HEK293T (cell line): ENCODE measurements around the gene ZNF442.

ENCODE experiments used
- CTCF ChIA-PET: fragments of 350-600 bp; formaldehyde crosslinking; extraction: SDS; loops from one replicate; lab custom pipeline; 2021; ENCODE audit warnings: antibody characterized with exemption, inconsistent platforms; lab: Yijun Ruan, JAX
- POLR2A ChIA-PET: fragments of 350-600 bp; formaldehyde crosslinking; extraction: SDS; loops from one replicate; lab custom pipeline; 2020; ENCODE audit warnings: antibody characterized with exemption, inconsistent platforms; lab: Yijun Ruan, JAX
- DNase-seq: peaks from one replicate; pipeline ENCODE4 v3.0.0; 2012; ENCODE audit warnings: mixed read lengths; ENCODE audit errors: extremely low spot score
- ARNT ChIP-seq: fragments of 450-650 bp; IDR thresholded peaks from 2 replicates; pipeline ENCODE4 v1.6.1; 2017; ENCODE audit warnings: mild to moderate bottlenecking
- BHLHE40 ChIP-seq: fragments of 450-650 bp; IDR thresholded peaks from 2 replicates; pipeline ENCODE4 v1.6.1; 2016; ENCODE audit warnings: mild to moderate bottlenecking, moderate library complexity, borderline replicate concordance
- CTBP1 ChIP-seq: fragments of 450-650 bp; IDR thresholded peaks from 2 replicates; pipeline ENCODE4 v1.6.1; 2016; ENCODE audit warnings: borderline replicate concordance
- ELF4 ChIP-seq: fragments of 450-650 bp; IDR thresholded peaks from 2 replicates; pipeline ENCODE4 v1.6.1; 2017; ENCODE audit warnings: antibody characterized with exemption
- FOXA1 ChIP-seq: fragments of 450-650 bp; IDR thresholded peaks from 2 replicates; pipeline ENCODE4 v1.6.1; 2016; ENCODE audit warnings: mild to moderate bottlenecking
- FOXK2 ChIP-seq: fragments of 450-650 bp; IDR thresholded peaks from 2 replicates; pipeline ENCODE4 v1.6.1; 2016; ENCODE audit warnings: mild to moderate bottlenecking
- FOXM1 ChIP-seq: fragments of 450-650 bp; IDR thresholded peaks from 2 replicates; pipeline ENCODE4 v1.6.1; 2017; ENCODE audit warnings: mild to moderate bottlenecking, borderline replicate concordance
- HDGF ChIP-seq: fragments of 450-650 bp; IDR thresholded peaks from 2 replicates; pipeline ENCODE4 v1.6.1; 2017; ENCODE audit warnings: antibody characterized with exemption, borderline replicate concordance
- L3MBTL2 ChIP-seq: fragments of 450-650 bp; conservative IDR thresholded peaks from 2 replicates; pipeline ENCODE4 v1.6.1; 2016; ENCODE audit warnings: mild to moderate bottlenecking
- LEF1 ChIP-seq: fragments of 450-650 bp; IDR thresholded peaks from 2 replicates; pipeline ENCODE4 v1.6.1; 2017; ENCODE audit warnings: mild to moderate bottlenecking, borderline replicate concordance
- NFRKB ChIP-seq: fragments of 450-650 bp; IDR thresholded peaks from 2 replicates; pipeline ENCODE4 v1.6.1; 2016; ENCODE audit warnings: mild to moderate bottlenecking, moderate library complexity
- SP1 ChIP-seq: fragments of 450-650 bp; IDR thresholded peaks from 2 replicates; pipeline ENCODE4 v1.6.1; 2017
- SUZ12 ChIP-seq: fragments of 450-650 bp; IDR thresholded peaks from 2 replicates; pipeline ENCODE4 v1.6.1; 2016; ENCODE audit warnings: mild to moderate bottlenecking
- TARDBP ChIP-seq: fragments of 450-650 bp; IDR thresholded peaks from 2 replicates; pipeline ENCODE4 v1.6.1; 2016
- ZNF384 ChIP-seq: fragments of 450-650 bp; IDR thresholded peaks from 2 replicates; pipeline ENCODE4 v1.6.1; 2016
- TF ChIP-seq, protein P1 (sequence below): fragments of 450-650 bp; IDR thresholded peaks from 2 replicates; pipeline ENCODE4 v1.6.1; 2016

Gene ZNF442

DNA sequence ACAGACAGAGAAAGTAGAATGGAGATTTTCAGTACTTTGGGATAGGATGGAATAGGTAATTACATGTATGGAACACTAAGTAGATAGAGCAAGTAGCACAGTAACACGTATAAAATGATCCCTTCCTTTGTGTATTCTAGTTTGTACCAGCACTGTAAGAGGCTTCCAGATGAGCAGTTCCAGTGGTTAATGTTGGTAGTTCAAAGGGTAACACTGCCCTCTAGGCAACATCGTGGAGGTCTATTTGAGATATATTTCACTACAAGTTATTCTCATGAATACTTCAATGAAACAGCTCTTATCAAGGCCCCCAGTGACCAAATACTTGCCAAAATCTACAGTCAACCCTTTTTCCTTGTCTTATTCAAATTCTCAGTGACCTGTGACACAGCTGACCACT lies 18.6 kb downstream of the ZNF442 start:
- TF ChIP-seq CTBP1: no peak
- TF ChIP-seq NFRKB: no peak
- no peak for TF ChIP-seq SP1
- TF ChIP-seq L3MBTL2: no peak
- TF ChIP-seq FOXA1: no peak
- TF ChIP-seq, protein P1, sequence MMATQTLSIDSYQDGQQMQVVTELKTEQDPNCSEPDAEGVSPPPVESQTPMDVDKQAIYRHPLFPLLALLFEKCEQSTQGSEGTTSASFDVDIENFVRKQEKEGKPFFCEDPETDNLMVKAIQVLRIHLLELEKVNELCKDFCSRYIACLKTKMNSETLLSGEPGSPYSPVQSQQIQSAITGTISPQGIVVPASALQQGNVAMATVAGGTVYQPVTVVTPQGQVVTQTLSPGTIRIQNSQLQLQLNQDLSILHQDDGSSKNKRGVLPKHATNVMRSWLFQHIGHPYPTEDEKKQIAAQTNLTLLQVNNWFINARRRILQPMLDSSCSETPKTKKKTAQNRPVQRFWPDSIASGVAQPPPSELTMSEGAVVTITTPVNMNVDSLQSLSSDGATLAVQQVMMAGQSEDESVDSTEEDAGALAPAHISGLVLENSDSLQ: no peak
- TF ChIP-seq LEF1: no peak
- TF ChIP-seq TARDBP: no peak
- no peak for TF ChIP-seq FOXK2
- no peak for TF ChIP-seq SUZ12
- no peak for TF ChIP-seq HDGF
- no peak for TF ChIP-seq ELF4
- no peak for DNase-seq
- CTCF ChIA-PET: no interaction called here
- POLR2A ChIA-PET: no interaction called here

DNA sequence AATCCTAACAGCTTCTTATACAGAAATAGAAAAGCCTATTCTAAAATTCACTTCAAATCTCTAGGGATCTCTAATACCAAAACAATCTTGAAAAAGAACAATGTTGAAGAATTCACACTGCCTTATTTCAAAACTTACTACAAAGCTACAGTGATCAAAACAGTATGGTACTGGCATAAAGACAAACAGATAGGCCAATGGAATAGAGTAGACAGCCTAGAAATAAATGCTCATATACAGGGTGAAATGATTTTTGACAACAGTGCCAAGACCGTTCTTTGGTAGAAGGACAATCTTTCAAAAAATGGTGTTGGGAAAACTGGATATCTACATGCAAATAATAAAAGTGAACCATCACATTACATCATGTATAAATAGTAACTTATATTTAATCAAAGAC lies 20.3 kb downstream of the ZNF442 start:
- CTCF ChIA-PET: no interaction called here
- no peak for TF ChIP-seq FOXM1
- no peak for TF ChIP-seq TARDBP
- TF ChIP-seq ELF4: no peak
- no peak for DNase-seq
- POLR2A ChIA-PET: no interaction called here

DNA sequence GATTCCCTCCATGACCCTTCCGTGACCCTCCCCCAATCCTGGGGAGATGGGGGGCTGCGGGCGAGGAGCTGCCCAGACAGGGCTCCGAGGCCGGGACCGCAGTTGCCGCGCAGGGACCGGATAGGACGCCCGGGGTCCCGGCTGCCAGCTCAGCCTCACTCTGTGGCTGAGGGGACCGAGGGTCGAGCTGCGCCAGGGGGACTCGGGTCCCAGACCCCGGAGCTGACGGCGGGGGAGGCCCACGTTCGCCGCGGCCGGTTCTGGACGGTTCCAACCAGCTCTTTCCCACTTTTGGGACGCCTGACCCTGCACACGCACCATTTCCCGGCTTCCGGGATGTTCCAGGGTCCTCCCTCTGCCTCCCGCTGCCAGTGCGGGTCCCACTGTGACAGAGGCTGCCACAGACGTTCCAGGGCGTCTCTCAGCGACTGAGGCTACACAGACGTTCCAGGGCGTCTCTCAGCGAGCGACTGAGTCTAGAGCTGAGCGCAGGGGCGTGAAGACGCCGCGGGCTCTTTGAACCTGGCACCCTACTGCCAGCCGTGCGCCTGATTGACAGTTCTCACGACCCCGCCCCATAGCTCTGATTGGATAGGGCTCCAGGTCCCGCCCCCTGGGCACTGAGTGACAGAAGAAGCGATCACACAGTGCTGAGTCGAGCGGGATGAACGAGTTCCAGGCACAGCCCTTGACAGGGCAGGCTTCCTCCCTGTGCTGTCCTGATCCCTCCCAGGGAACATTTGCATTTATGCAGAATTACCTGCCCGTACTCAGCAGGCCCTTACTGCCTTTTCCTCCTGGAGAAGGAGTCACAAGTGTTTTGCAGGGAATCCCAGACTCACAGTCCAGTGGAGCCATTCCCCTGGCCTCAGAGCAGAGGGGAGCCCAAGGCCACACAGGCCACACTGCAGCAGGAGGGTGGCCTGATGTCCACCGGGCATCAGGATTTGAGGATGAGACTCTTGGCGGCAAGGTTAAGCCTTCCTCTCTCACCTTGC lies 32.0 kb downstream of the ZNF442 start, which contains the start of gene ZNF563:
Gene ZNF563 (minus strand): TSS at position 472 of the 998 bp plus-strand sequence. CDS start 151 bp downstream, at position 321.
- POLR2A ChIA-PET: interaction anchor here (0.9 to 2.0 kb wide), 5 partner anchors 9 to 410 kb away, joined by 3 to 8 read pairs (median 4); partner anchors contain the start of genes ZNF136, ZNF44 and ZNF442

DNA sequence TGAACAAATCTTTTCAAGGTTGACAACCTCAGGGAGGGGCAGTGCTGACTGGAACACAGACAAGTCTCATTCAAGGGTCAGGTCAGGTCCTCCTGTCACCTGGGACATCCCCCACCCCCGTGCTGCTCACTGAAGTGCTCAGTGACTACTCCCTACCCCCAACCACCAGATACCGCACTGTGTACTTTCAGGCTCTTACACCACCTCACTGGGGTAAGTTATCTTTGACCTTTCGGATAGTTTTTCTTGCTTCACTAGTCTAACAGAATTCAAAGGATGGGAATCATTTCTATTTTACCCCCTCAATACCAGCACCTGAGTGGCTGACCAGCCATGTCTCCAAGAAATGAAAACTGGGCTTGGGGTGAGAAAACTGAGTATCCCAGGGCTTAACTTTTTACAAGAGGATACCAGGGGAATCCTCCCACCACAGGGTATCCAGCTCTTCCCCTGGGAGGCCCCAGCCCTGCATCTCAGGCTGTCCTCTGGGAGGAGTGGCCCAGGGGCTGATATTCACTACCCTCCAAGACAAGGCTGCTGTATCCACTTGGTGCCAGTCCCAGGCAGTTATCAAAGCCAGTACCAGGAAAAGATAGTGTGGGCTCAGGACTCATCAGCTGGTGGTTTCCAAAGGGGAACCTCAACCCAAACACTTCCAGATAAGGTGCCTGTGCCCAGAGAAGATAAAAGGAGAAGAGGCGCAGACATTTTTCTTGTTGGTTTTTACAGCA lies 34.1 kb downstream of the ZNF442 start:
- ChIA-PET CTCF (no interaction called here), POLR2A (no interaction called here)
- TF ChIP-seq CTBP1 (no peak), FOXK2 (no peak), TARDBP (no peak), HDGF (no peak), NFRKB (no peak), ELF4 (no peak), ARNT (no peak), FOXM1 (no peak), SP1 (no peak), ZNF384 (no peak), SUZ12 (no peak), FOXA1 (no peak), L3MBTL2 (no peak)
- TF ChIP-seq, protein P1: no peak
- DNase-seq: no peak

More for the DNA sequence above, 32.0 kb downstream of the ZNF442 start, which contains the start of gene ZNF563:
- TF ChIP-seq BHLHE40 (no peak), FOXM1 (no peak)
- TF ChIP-seq, protein P1: peak; percentile 97
- CTCF ChIA-PET: no interaction called here
- peak; percentile 60 for DNase-seq

DNA sequence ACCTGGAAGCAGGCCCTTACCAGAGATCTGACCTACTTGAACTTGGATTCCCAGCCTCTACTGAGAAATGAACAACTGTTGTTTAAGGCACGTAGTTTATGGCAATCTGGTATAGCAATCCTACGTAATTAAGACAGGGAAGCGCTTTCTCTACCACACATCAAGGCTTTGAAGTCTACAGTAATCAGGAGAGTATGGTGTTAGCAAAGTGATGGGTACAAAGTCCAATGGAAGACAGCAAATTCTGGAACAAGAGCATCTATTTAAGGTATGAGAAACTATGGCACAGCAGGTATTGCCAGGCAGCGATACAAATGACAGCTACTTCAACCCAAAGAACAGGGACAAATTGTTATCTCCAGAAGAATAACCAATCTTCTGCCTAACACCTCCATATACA lies 35.1 kb downstream of the ZNF442 start:
- DNase-seq: no peak
- TF ChIP-seq, protein P1: no peak
- TF ChIP-seq ELF4 (no peak), SP1 (no peak), ARNT (no peak), ZNF384 (no peak), FOXK2 (no peak), TARDBP (no peak), CTBP1 (no peak), LEF1 (no peak), NFRKB (no peak), FOXA1 (no peak), SUZ12 (no peak), BHLHE40 (no peak), HDGF (no peak), L3MBTL2 (no peak), FOXM1 (no peak)
- ChIA-PET CTCF (no interaction called here), POLR2A (no interaction called here)
